PC-9 (cell line): ENCODE data around the gene MDH1.

ENCODE experiments used
- CTCF ChIP-seq: fragments of 200-600 bp; sonication (generic); conservative IDR thresholded peaks from 2 replicates; pipeline ENCODE4 v1.6.1; 2017; ENCODE audit warnings: mixed run types, antibody characterized with exemption, mild to moderate bottlenecking, moderate library complexity
- EZH2 ChIP-seq: fragments of 200-600 bp; sonication (generic); IDR thresholded peaks from 2 replicates; pipeline ENCODE4 v1.8.0; 2017; ENCODE audit warnings: antibody characterized with exemption, low read depth

DNA sequence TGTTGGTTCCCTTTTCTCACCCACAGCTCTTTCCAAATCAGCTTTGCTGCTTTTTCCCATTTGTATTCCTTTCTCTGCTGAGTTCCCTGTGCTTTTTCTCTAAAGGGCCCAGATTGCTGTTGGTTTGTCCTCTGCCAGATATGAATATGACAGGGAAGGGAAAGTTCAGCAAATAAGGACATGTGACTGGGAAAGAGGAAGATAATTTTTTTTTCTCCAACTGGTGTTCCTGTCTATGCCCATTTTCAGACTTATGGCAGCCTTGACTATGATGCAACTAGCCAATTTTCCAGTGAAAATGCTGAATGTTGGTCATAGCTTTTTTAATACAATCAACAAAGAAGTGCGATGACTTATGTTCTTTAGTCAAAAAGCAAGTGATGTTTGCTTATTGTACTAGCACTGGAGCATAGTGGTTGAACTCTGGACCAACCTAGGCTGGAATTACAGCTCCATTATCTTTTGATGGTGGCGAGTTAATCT lies 7.7 kb downstream of the MDH1 start:
- TF ChIP-seq CTCF (no peak), EZH2 (no peak)
